ENCODE measurements around the gene MAPK8. TPM values are rescaled to one million over a fixed set of nuclear protein-coding genes. Genes with fewer than 3 reads are reported as not detected.
A peak's percentile ranks its signal among the peaks of the same experiment; 100 is the strongest.

Gene MAPK8
- total RNA-seq, 1 donor from 2014 or later = 47.9 TPM

DNA sequence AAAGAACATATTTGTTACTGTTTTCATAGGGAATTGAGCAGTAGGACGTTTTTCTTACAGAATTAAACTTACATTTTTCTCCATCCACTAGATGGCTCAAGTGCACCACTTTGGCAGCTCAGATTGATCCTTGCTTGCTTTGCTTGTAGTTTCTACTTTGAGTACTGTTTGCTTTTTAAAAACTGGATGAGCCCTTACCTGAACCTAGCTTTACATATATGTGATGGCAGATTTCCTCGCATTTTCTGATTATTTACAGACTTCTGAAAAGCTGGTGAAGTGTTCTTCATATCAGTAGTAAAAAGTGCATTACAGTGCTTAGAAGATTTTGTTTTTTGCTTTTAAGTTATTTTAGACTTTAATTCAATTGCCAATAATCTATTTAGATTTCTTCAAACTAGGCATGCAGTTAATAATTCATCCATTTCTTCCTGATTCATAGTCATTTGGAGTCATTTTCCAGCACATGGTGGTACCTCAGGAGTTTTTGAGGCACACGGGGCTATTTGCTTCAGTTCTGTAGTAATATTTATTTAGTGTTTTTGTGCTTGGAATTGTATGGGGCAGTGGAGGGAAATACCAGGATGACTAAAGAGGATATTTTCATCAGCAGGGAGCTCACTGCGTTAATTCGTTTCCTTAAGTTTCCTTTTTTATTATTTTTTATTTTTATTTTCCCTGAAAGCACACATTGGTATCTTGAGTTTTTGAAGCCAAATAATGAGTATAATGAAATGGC, 57.3 kb downstream of the MAPK8 start:
- H3K36me3 ChIP-seq = no peaks in the 10 kb centered on the region
- peaks cover 30% of the 10 kb centered on the region for H3K4me1 ChIP-seq
- intact Hi-C loops (cut with DNase I) = no loop called here
- H3K27me3 ChIP-seq (ENCODE audit: low read depth) = no peaks in the 10 kb centered on the region
- ATAC-seq = peak; percentile 57 to 91
- H3K9me3 ChIP-seq = no peaks in the 10 kb centered on the region
- no peak overlapping the region for H3K4me3 ChIP-seq
- TF ChIP-seq, protein P1, sequence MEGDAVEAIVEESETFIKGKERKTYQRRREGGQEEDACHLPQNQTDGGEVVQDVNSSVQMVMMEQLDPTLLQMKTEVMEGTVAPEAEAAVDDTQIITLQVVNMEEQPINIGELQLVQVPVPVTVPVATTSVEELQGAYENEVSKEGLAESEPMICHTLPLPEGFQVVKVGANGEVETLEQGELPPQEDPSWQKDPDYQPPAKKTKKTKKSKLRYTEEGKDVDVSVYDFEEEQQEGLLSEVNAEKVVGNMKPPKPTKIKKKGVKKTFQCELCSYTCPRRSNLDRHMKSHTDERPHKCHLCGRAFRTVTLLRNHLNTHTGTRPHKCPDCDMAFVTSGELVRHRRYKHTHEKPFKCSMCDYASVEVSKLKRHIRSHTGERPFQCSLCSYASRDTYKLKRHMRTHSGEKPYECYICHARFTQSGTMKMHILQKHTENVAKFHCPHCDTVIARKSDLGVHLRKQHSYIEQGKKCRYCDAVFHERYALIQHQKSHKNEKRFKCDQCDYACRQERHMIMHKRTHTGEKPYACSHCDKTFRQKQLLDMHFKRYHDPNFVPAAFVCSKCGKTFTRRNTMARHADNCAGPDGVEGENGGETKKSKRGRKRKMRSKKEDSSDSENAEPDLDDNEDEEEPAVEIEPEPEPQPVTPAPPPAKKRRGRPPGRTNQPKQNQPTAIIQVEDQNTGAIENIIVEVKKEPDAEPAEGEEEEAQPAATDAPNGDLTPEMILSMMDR (IDR thresholded peaks at IDR 0.05) = peak; percentile 64
- H3K27ac ChIP-seq = no peak overlapping the region
- no peak for DNase-seq

DNA sequence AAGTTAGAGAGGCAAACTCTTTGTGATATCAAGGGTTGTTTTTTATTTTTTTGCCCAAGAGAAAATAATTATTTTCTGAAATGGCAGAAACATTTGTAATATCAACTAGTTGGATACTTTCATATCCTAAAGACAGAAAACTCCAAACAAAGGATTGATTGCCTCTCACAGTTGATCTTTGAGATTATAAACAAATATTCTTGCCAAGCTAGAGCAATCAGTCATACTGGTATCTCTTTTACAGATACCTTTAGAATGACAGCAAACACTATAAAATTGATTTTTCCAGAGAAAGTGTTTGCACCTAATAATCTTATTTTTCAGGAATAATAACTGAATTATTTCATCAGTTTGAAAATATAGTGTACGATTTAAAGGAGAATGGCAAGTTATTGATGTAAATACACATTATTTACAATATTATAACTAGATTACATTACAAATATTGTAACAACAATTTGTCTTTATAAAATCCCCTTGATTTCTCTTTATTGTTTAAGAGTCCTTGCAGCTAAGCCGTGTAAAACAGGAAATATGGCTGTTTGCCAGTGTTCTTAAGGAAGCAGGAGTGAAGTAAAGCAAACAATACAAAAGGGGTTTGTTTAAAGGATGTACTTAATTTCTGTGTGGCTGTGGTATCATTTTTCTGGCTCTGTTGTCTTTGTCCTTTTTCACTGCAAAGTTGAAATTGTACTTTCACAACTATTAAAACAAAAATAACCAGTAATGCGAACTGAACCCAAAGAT, 58.4 kb downstream of the MAPK8 start:
- H3K27me3 ChIP-seq (ENCODE audit: low read depth) = no peaks in the 10 kb centered on the region
- H3K4me1 ChIP-seq = peaks cover 24% of the 10 kb centered on the region
- ATAC-seq (peak in 1 of 2 donors; percentile 76), DNase-seq (no peak)
- no peaks in the 10 kb centered on the region for H3K9me3 ChIP-seq
- no peak overlapping the region for H3K27ac ChIP-seq
- no peaks in the 10 kb centered on the region for H3K36me3 ChIP-seq
- no peak overlapping the region for H3K4me3 ChIP-seq
- intact Hi-C loops (cut with DNase I) = no loop called here
- TF ChIP-seq, protein P1 (IDR thresholded peaks at IDR 0.05) = no peak

DNA sequence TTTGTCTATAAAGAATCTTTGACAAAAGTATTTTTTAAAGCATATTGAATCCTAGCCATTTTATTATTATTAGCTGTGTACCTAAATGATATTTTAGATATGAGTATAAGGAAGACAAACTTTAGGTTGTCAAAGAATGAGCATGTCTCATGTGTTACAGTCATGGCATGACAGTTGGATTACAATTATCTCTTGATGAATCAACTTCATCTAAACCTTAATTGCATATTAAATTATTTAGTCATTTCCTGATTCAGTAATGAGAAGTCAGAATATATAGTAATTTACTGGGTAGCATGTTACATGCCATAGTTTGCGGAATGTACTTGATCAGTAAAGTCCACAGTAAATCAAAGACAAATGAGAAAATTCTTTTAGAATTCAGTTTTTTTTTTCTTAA, 59.2 kb downstream of the MAPK8 start:
- intact Hi-C loops (cut with DNase I) = no loop called here
- Histone ChIP-seq H3K27ac (no peak overlapping the region), H3K27me3 (ENCODE audit: low read depth) (no peaks in the 10 kb centered on the region), H3K4me1 (peaks cover 23% of the 10 kb centered on the region), H3K4me3 (no peak overlapping the region), H3K36me3 (no peaks in the 10 kb centered on the region), H3K9me3 (no peaks in the 10 kb centered on the region)
- ATAC-seq (no peak), DNase-seq (no peak)
- TF ChIP-seq, protein P1 (IDR thresholded peaks at IDR 0.05) = no peak

DNA sequence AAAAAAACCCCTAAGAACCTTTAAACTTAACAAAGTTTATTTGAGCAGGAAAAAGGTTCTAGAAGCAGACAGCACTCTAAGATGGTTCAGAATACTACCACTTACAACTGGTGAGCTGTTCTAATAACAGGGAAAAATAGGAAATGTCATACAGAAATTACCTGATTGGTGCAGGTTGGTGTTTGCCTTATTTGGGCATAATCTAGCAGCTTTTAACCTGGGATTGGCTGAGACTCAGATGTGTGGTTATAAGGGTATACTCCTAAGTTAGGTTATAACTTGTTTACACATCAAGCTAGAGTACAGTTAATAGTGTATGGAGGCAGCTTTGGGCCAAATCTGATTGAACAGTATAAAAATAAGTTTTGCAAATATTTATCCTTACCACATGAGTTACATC, 59.8 kb downstream of the MAPK8 start:
- Histone ChIP-seq H3K27me3 (ENCODE audit: low read depth) (no peaks in the 10 kb centered on the region), H3K4me1 (peaks cover 23% of the 10 kb centered on the region), H3K9me3 (no peaks in the 10 kb centered on the region), H3K36me3 (no peaks in the 10 kb centered on the region), H3K4me3 (no peak overlapping the region), H3K27ac (no peak overlapping the region)
- intact Hi-C loops (cut with DNase I) = no loop called here
- TF ChIP-seq, protein P1 (IDR thresholded peaks at IDR 0.05) = no peak
- ATAC-seq = no peak
- no peak for DNase-seq

DNA sequence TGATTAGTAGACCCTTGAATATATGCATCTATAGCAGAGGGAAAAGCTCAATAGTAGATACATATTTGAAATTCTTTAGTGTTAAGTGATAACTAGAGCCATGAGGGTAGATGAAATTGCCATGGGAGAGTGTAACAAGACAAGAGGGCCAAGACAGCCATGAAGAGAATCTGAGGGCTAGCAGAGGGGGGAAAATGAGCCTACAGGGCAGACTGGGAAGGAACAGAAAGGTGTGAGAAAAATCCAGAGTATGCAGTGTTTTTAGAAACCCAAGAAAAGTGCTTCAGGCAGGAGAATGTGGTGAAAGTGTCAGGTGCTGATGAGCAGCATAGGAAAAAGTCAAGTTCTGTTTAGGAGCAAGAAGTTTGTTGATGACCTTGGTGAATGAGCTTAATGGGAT, 63.0 kb downstream of the MAPK8 start:
- no peaks in the 10 kb centered on the region for H3K9me3 ChIP-seq
- no peak overlapping the region for H3K4me3 ChIP-seq
- no peaks in the 10 kb centered on the region for H3K36me3 ChIP-seq
- DNase-seq (no peak), ATAC-seq (no peak)
- intact Hi-C loops (cut with DNase I) = no loop called here
- peaks cover 12% of the 10 kb centered on the region for H3K4me1 ChIP-seq
- H3K27me3 ChIP-seq (ENCODE audit: low read depth) = no peaks in the 10 kb centered on the region
- TF ChIP-seq, protein P1 (IDR thresholded peaks at IDR 0.05) = no peak
- H3K27ac ChIP-seq = no peak overlapping the region

Data from lower lobe of right lung (tissue), 2 donors.